Spleen (tissue), 11 donors: ENCODE measurements around the gene EEF1AKMT4. TPM values are rescaled to one million over a fixed set of nuclear protein-coding genes. Genes with fewer than 3 reads are reported as not detected.

Experiments
- DNase-seq: peaks from one replicate; pipeline ENCODE4 v3.0.0-alpha.2; 2020
- H3K27ac ChIP-seq, 8 donors: fragments of 200-600 bp; sonication (generic) in 7 of 8; 1 replicate in 4 of 8; 2 replicates in 4 of 8; pipeline versions ENCODE4 v1.5.0 to v1.8.0; 2016 to 2021; ENCODE audit warnings: inconsistent platforms in 4 of 8, mild to moderate bottlenecking in 4 of 8, moderate library complexity in 1 of 8
- H3K27me3 ChIP-seq, 7 donors: fragments of 200-600 bp; sonication (generic) in 6 of 7; replicated peaks in 1 of 7; 1 replicate in 4 of 7; 2 replicates in 3 of 7; pipeline versions ENCODE4 v1.5.0 to v1.8.0; 2016 to 2021; ENCODE audit warnings: inconsistent platforms in 3 of 7, mild to moderate bottlenecking in 1 of 7
- H3K36me3 ChIP-seq, 6 donors: fragments of 200-600 bp; sonication (generic) in 5 of 6; 1 replicate in 4 of 6; 2 replicates in 2 of 6; pipeline versions ENCODE4 v1.5.0 to v1.8.0; 2016 to 2021; ENCODE audit warnings: inconsistent platforms in 2 of 6
- H3K4me1 ChIP-seq, 6 donors: fragments of 200-600 bp; sonication (generic) in 5 of 6; 1 replicate in 3 of 6; 2 replicates in 3 of 6; pipeline versions ENCODE4 v1.5.0 to v1.8.0; 2016 to 2021; ENCODE audit warnings: inconsistent platforms in 3 of 6
- H3K4me3 ChIP-seq, 8 donors: fragments of 200-600 bp; sonication (generic) in 7 of 8; 1 replicate in 4 of 8; 2 replicates in 4 of 8; pipeline versions ENCODE4 v1.5.0 to v1.8.0; 2016 to 2021; ENCODE audit warnings: inconsistent platforms in 4 of 8, mild to moderate bottlenecking in 4 of 8, moderate library complexity in 2 of 8
- H3K9me3 ChIP-seq, 8 donors: fragments of 200-600 bp; sonication (generic) in 7 of 8; 1 replicate in 4 of 8; 2 replicates in 4 of 8; pipeline versions ENCODE4 v1.5.0 to v1.8.0; 2016 to 2021; ENCODE audit warnings: inconsistent platforms in 4 of 8
- POLR2A ChIP-seq, 3 donors: fragments of 450-650 bp; IDR thresholded peaks; one replicate each; pipeline ENCODE4 v1.5.1; 2017; ENCODE audit warnings: antibody characterized with exemption in 3 of 3, mild to moderate bottlenecking in 1 of 3
- POLR2AphosphoS5 ChIP-seq, 3 donors: sonication (generic); formaldehyde crosslinking; IDR thresholded peaks; one replicate each; pipeline ENCODE4 v1.5.1; 2017; ENCODE audit warnings: antibody characterized with exemption in 3 of 3
- WGBS, 5 donors: extraction: QIAGEN DNeasy Blood & Tissue Kit in 3 of 5; methylation state at CpG; one replicate each; pipeline versions ENCODE4 v1.1.5 to v1.1.7; 2013 to 2018; 5-methylcytosine and 5-hydroxymethylcytosine counted together
- intact Hi-C: fragments of 100-400 bp; cut with DNase I; formaldehyde crosslinking; loops from one replicate; pipeline ENCODE4 v1.15.0; 2023; ENCODE audit warnings: low total_unique reads
- polyA plus RNA-seq, 3 donors: library from polyadenylated mRNA; stranded (reverse); fragments of 200-250 nt; gene quantifications; one replicate each; pipeline ENCODE4 v1.2.1, GENCODE V29; 2013
- total RNA-seq, 7 donors: library from RNA; depleted of rRNA in 3 of 7; stranded (reverse); fragments of >200 nt in 3 of 7; fragmentation: NEBNext Ultra II Directional in 4 of 7; extraction: Animal tissue kit (Norgen Biotek cat#: 25700) in 4 of 7; gene quantifications; one replicate each; pipeline versions ENCODE4 v1.1.0 to v1.2.1, GENCODE V29; 2016 to 2021
- TF ChIP-seq, protein P1 (sequence below), 11 experiments: fragments of 200-600 bp in 7 of 11; fragments of 450-650 bp in 4 of 11; sonication (generic) in 4 of 11; IDR thresholded peaks in 8 of 11; conservative IDR thresholded peaks in 3 of 11; 1 replicate in 7 of 11; 2 replicates in 4 of 11; pipeline versions ENCODE4 v1.4.0 to v1.8.0; 2016 to 2021; ENCODE audit warnings: antibody characterized with exemption in 11 of 11, inconsistent platforms in 4 of 11, mild to moderate bottlenecking in 1 of 11
- donor health status: healthy with polysubstance abuse.
- donor health status: DM: no; HTN: no; CAD: no; lungs with moderate emphysema.
- donor health status: DM: no; HTN: no; CAD: no.
- donor health status: Bipolar disorder and iron deficiency.
- donor health status: healthy.
- donor health status: DM: no; HTN: no; CAD: no.
- donor health status: DM: yes; HTN: yes; CAD: no.

EEF1AKMT4 gene
- total and polyA plus RNA-seq, 10 donors: 1.2 to 5.4 (median 3.1) TPM

GRCh38 chr3:184242297-184242685, 7.2 kb upstream of the EEF1AKMT4 start:
- peak; percentile 45 for DNase-seq
- intact Hi-C loops: loop anchor here (10.0 kb wide), 1 partner anchor 87 kb away; the partner anchor contains the start of gene DVL3
- peaks cover 0 to 26% (median 11%) of the 10 kb centered on the region in 6 donors for H3K4me1 ChIP-seq
- H3K4me3 ChIP-seq: no peak overlapping the region
- H3K9me3 ChIP-seq: no peaks in the 10 kb centered on the region
- TF ChIP-seq POLR2AphosphoS5 (IDR thresholded peaks at IDR 0.05) (no peak), POLR2A (IDR thresholded peaks at IDR 0.05) (no peak)
- TF ChIP-seq, protein P1, sequence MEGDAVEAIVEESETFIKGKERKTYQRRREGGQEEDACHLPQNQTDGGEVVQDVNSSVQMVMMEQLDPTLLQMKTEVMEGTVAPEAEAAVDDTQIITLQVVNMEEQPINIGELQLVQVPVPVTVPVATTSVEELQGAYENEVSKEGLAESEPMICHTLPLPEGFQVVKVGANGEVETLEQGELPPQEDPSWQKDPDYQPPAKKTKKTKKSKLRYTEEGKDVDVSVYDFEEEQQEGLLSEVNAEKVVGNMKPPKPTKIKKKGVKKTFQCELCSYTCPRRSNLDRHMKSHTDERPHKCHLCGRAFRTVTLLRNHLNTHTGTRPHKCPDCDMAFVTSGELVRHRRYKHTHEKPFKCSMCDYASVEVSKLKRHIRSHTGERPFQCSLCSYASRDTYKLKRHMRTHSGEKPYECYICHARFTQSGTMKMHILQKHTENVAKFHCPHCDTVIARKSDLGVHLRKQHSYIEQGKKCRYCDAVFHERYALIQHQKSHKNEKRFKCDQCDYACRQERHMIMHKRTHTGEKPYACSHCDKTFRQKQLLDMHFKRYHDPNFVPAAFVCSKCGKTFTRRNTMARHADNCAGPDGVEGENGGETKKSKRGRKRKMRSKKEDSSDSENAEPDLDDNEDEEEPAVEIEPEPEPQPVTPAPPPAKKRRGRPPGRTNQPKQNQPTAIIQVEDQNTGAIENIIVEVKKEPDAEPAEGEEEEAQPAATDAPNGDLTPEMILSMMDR (IDR thresholded peaks at IDR 0.05 in 8 of 11, conservative IDR thresholded peaks at IDR 0.05 in 3 of 11): no peak
- no peaks in the 10 kb centered on the region for H3K27me3 ChIP-seq
- no peak overlapping the region for H3K27ac ChIP-seq
- WGBS, 5 donors: 63 to 99% (median 88%) methylated on average over 5 of the region's 5 CpGs
- H3K36me3 ChIP-seq: peaks cover 0 to 51% (median 37%) of the 10 kb centered on the region in 6 donors

- 0 to 1% (median 1%) methylated on average over 36 to 49 of the region's 49 CpGs for WGBS, 5 donors
- Histone ChIP-seq H3K27ac (peak within 1 kb of the TSS; percentile 73 to 93 (median 86)), H3K4me1 (peaks cover 4 to 44% (median 26%) of the 10 kb centered on the region in 6 donors), H3K27me3 (no peaks in the 10 kb centered on the region), H3K4me3 (peak within 1 kb of the TSS; percentile 79 to 100 (median 96)), H3K9me3 (no peaks in the 10 kb centered on the region), H3K36me3 (peaks cover 0 to 25% (median 20%) of the 10 kb centered on the region in 6 donors)
- peak; percentile 94 for DNase-seq
- TF ChIP-seq, protein P1 (IDR thresholded peaks at IDR 0.05 in 8 of 11, conservative IDR thresholded peaks at IDR 0.05 in 3 of 11): peak in 1 of 11 experiments; percentile 5
- peak in 2 of 3 donors; percentile 50 to 73 for TF ChIP-seq POLR2A (IDR thresholded peaks at IDR 0.05)
- peak; percentile 88 to 92 (median 89) for TF ChIP-seq POLR2AphosphoS5 (IDR thresholded peaks at IDR 0.05)
- intact Hi-C loops: loop anchor here (10.0 kb wide), 1 partner anchor 94 kb away; the partner anchor contains the start of gene DVL3
Measured at GRCh38 chr3:184248454-184249411, 739 bp upstream of the EEF1AKMT4 start, which contains the start of gene ALG3. ALG3 (minus strand) TSS chr3:184248962; CDS start chr3:184248940, 22 bp downstream.

DNA sequence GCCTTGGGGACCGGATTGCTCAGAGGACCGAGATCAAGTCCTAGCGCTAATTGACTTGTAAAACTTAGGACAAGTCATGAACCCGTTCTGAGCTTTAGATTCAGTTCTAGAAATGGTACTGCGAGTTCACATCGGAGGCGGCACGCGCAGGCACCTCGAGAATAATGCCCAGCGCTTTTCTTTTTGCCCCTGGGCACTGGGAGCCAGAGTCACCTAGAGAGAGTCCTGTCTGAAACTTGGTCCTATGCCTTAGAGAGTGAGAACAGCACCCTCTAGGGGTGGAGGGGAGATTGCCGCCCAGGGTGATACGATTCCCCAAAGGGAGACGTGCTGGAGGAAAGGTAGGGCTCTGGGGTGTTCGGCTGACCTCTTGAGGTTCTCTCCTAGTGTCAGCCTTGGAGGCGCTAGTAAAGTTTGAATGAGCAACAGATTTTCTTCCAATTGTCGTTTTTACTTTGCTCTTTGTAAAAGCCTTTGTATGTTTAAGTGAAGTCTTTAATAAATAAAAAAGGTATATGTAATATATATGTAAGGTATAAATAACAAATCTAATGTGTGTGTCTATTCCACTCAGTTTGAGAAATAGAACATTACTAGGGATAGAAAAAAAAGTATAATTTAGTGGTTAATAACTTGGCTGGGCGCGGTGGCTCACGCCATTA, 826 bp downstream of the EEF1AKMT4 start:
- H3K27ac ChIP-seq: peak overlapping the region in 7 of 8 donors; percentile 0 to 93 (median 87)
- peaks cover 0 to 9% (median 4%) of the 10 kb centered on the region in 6 donors for H3K36me3 ChIP-seq
- peak overlapping the region; percentile 79 to 100 (median 96) for H3K4me3 ChIP-seq
- H3K27me3 ChIP-seq: no peaks in the 10 kb centered on the region
- DNase-seq: peak; percentile 93
- 14% methylated on average over 20 of the region's 20 CpGs for WGBS, 5 donors
- intact Hi-C loops: loop anchor here (10.0 kb wide), 1 partner anchor 365 kb away; the partner anchor contains the start of gene PARL
- TF ChIP-seq, protein P1 (IDR thresholded peaks at IDR 0.05 in 8 of 11, conservative IDR thresholded peaks at IDR 0.05 in 3 of 11): peak; percentile 68 to 98 (median 91)
- no peak for TF ChIP-seq POLR2A (IDR thresholded peaks at IDR 0.05)
- H3K4me1 ChIP-seq: peaks cover 4 to 44% (median 26%) of the 10 kb centered on the region in 6 donors
- no peaks in the 10 kb centered on the region for H3K9me3 ChIP-seq
